GM23338 (cell line): ENCODE measurements around the gene MYH14. TPM values are rescaled to one million over a fixed set of nuclear protein-coding genes. Genes with fewer than 3 reads are reported as not detected.

Experiments used
- ATAC-seq: fragments of 200-7000 bp; cut with Tn5 transposase; 3 replicates; pipeline ENCODE4 v1.9.1; 2020
- DNase-seq: peaks from one replicate; pipeline ENCODE4 v3.0.0-alpha.2; 2015; ENCODE audit warnings: low spot score
- H2AFZ ChIP-seq: fragments of 200-600 bp; sonication (generic); 2 replicates; pipeline ENCODE4 v1.8.0; 2016; ENCODE audit warnings: antibody characterized with exemption, mild to moderate bottlenecking, moderate library complexity
- H3F3A ChIP-seq: fragments of 200-600 bp; sonication (generic); replicated peaks from 2 replicates; pipeline ENCODE4 v1.8.0; 2017; ENCODE audit warnings: antibody characterized with exemption, mixed run types, low read depth
- H3K27ac ChIP-seq: fragments of 200-600 bp; sonication (generic); 2 replicates; pipeline ENCODE4 v1.6.1; 2016; ENCODE audit warnings: low read depth
- H3K27me3 ChIP-seq: fragments of 200-600 bp; sonication (generic); 2 replicates; pipeline ENCODE4 v1.8.0; 2016; ENCODE audit warnings: mild to moderate bottlenecking, mixed run types, moderate library complexity; ENCODE audit not compliant: insufficient read depth
- H3K36me3 ChIP-seq: fragments of 200-600 bp; sonication (generic); 2 replicates; pipeline ENCODE4 v1.8.0; 2016; ENCODE audit warnings: mild to moderate bottlenecking; ENCODE audit not compliant: insufficient read depth
- H3K4me1 ChIP-seq: fragments of 200-600 bp; sonication (generic); 2 replicates; pipeline ENCODE4 v1.8.0; 2016; ENCODE audit warnings: mild to moderate bottlenecking, moderate library complexity; ENCODE audit not compliant: insufficient read depth
- H3K4me2 ChIP-seq: fragments of 200-600 bp; sonication (generic); 2 replicates; pipeline ENCODE4 v1.7.1; 2017; ENCODE audit warnings: mixed run types
- H3K4me3 ChIP-seq: fragments of 200-600 bp; sonication (generic); 2 replicates; pipeline ENCODE4 v1.6.1; 2016; ENCODE audit warnings: mixed run types
- H3K79me2 ChIP-seq: fragments of 200-600 bp; sonication (generic); replicated peaks from 2 replicates; pipeline ENCODE4 v1.8.0; 2017; ENCODE audit warnings: mild to moderate bottlenecking; ENCODE audit not compliant: insufficient read depth
- H3K9me2 ChIP-seq: fragments of 200-600 bp; sonication (generic); 2 replicates; pipeline ENCODE4 v1.8.0; 2017; ENCODE audit not compliant: insufficient read depth
- H4K20me1 ChIP-seq: fragments of 200-600 bp; sonication (generic); replicated peaks from 2 replicates; pipeline ENCODE4 v1.8.0; 2017; ENCODE audit warnings: mild to moderate bottlenecking; ENCODE audit not compliant: insufficient read depth
- H3K27ac Mint-ChIP-seq: 2 replicates; pipeline ENCODE4 v1.8.0; 2020; ENCODE audit warnings: inconsistent platforms, mild to moderate bottlenecking, moderate library complexity, mixed read lengths
- H3K27me3 Mint-ChIP-seq: 3 replicates; pipeline ENCODE4 v1.8.0; 2022; ENCODE audit warnings: low read depth, mild to moderate bottlenecking, moderate library complexity, mixed read lengths, inconsistent platforms; ENCODE audit not compliant: insufficient read depth, poor library complexity
- H3K36me3 Mint-ChIP-seq: 3 replicates; pipeline ENCODE4 v1.8.0; 2021; ENCODE audit warnings: low read depth, mild to moderate bottlenecking, inconsistent platforms, moderate library complexity, mixed read lengths
- H3K4me1 Mint-ChIP-seq: 3 replicates; pipeline ENCODE4 v1.8.0; 2020; ENCODE audit warnings: mild to moderate bottlenecking, inconsistent platforms, mixed read lengths
- H3K4me3 Mint-ChIP-seq: 3 replicates; pipeline ENCODE4 v1.8.0; 2021; ENCODE audit warnings: moderate library complexity, mild to moderate bottlenecking, inconsistent platforms, mixed read lengths
- H3K9me3 Mint-ChIP-seq: 3 replicates; pipeline ENCODE4 v1.8.0; 2020; ENCODE audit warnings: moderate library complexity, mild to moderate bottlenecking, inconsistent platforms, mixed read lengths
- CTCF ChIP-seq, 2 experiments: fragments of 200-600 bp in 1 of 2; sonication (generic) in 1 of 2; conservative IDR thresholded peaks; 2 replicates each; pipeline versions ENCODE4 v1.5.1 to v1.6.1; 2016 to 2017; ENCODE audit warnings: antibody characterized with exemption in 2 of 2, low read depth in 2 of 2, mild to moderate bottlenecking in 2 of 2, moderate library complexity in 1 of 2
- ETS1 ChIP-seq: IDR thresholded peaks from 2 replicates; pipeline ENCODE4 v1.6.1; 2016; ENCODE audit warnings: antibody characterized with exemption
- EZH2 ChIP-seq: fragments of 200-600 bp; sonication (generic); IDR thresholded peaks from one replicate; pipeline ENCODE4 v1.8.0; 2017; ENCODE audit warnings: antibody characterized with exemption, mild to moderate bottlenecking, low read depth; ENCODE audit not compliant: unreplicated experiment
- JUNB ChIP-seq: IDR thresholded peaks from one replicate; pipeline ENCODE4 v1.6.1; 2016; ENCODE audit warnings: antibody characterized with exemption; ENCODE audit not compliant: unreplicated experiment
- NANOG ChIP-seq: IDR thresholded peaks from 2 replicates; pipeline ENCODE4 v1.6.1; 2016; ENCODE audit warnings: antibody characterized with exemption, borderline replicate concordance
- REST ChIP-seq: IDR thresholded peaks from one replicate; pipeline ENCODE4 v1.6.1; 2018; ENCODE audit warnings: antibody characterized with exemption; ENCODE audit not compliant: unreplicated experiment
- STAT1 ChIP-seq: IDR thresholded peaks from one replicate; pipeline ENCODE4 v1.6.1; 2016; ENCODE audit warnings: antibody characterized with exemption; ENCODE audit not compliant: unreplicated experiment
- ZNF114 ChIP-seq: fragments of 250-450 bp; sonication (Bioruptor Pico); IDR thresholded peaks from 2 replicates; pipeline ENCODE4 v1.5.0; 2020; ENCODE audit warnings: mild to moderate bottlenecking, moderate library complexity
- ZNF331 ChIP-seq: fragments of 250-450 bp; sonication (Bioruptor Pico); IDR thresholded peaks from 2 replicates; pipeline ENCODE4 v1.5.0; 2020; ENCODE audit warnings: low read depth, mild to moderate bottlenecking, moderate library complexity
- ZNF462 ChIP-seq: fragments of 250-450 bp; sonication (Bioruptor Pico); IDR thresholded peaks from 2 replicates; pipeline ENCODE4 v1.5.0; 2020; ENCODE audit warnings: mild to moderate bottlenecking, moderate library complexity
- polyA plus RNA-seq: library from polyadenylated mRNA; unstranded; fragments of >200 nt; fragmentation: Nextera tagmentation; extraction: Ambion mirVana; gene quantifications from 2 replicates; pipeline ENCODE4 v1.2.1, GENCODE V29; 2016
- total RNA-seq: library from RNA; depleted of rRNA; stranded (reverse); fragments of >200 nt; shearing (Covaris generic); gene quantifications from 2 replicates; pipeline ENCODE4 v1.2.3, GENCODE V29; 2014

MYH14 gene
- total and polyA plus RNA-seq, 2 experiments from 2014 or later: 25.5 to 27.5 TPM

GRCh38 chr19:50290011-50290410 lies 86.6 kb downstream of the MYH14 start:
- H3K4me3 Mint-ChIP-seq: no peak overlapping the region
- no peak overlapping the region for H2AFZ ChIP-seq
- TF ChIP-seq JUNB (no peak), CTCF (conservative IDR thresholded peaks at IDR 0.05; ENCODE audit: low read depth in 2 of 2) (peak; percentile 22 to 53; a peak in 2 of 4 replicates)
- H3K4me1 ChIP-seq: peaks cover 3% of the 10 kb centered on the region
- H3K27ac Mint-ChIP-seq: no peak overlapping the region
- H3K79me2 ChIP-seq: no peaks in the 10 kb centered on the region
- H3K4me1 Mint-ChIP-seq: no peaks in the 10 kb centered on the region
- H3K9me3 Mint-ChIP-seq: peaks cover 100% of the 10 kb centered on the region
- H3F3A ChIP-seq: peaks cover 4% of the 10 kb centered on the region; the same call in 1 of the 2 replicates
- H3K27ac ChIP-seq: no peak overlapping the region
- H3K4me3 ChIP-seq: no peak overlapping the region
- peaks cover 8% of the 10 kb centered on the region for H3K36me3 ChIP-seq
- H3K36me3 Mint-ChIP-seq: peaks cover 45% of the 10 kb centered on the region
- H4K20me1 ChIP-seq: no peaks in the 10 kb centered on the region
- H3K27me3 ChIP-seq: no peaks in the 10 kb centered on the region
- no peak overlapping the region for H3K4me2 ChIP-seq
- H3K9me2 ChIP-seq: no peaks in the 10 kb centered on the region
- ATAC-seq (no peak), DNase-seq (peak; percentile 70)
- H3K27me3 Mint-ChIP-seq: peaks cover 18% of the 10 kb centered on the region

- no peak overlapping the region for H3K4me2 ChIP-seq
- no peak for DNase-seq
- H4K20me1 ChIP-seq: no peaks in the 10 kb centered on the region
- no peaks in the 10 kb centered on the region for H3K4me1 Mint-ChIP-seq
- no peak overlapping the region for H3K4me3 ChIP-seq
- H3K27ac ChIP-seq: no peak overlapping the region
- H3K27ac Mint-ChIP-seq: no peak overlapping the region
- H2AFZ ChIP-seq: no peak overlapping the region
- H3K27me3 ChIP-seq: no peaks in the 10 kb centered on the region
- peaks cover 100% of the 10 kb centered on the region for H3K9me3 Mint-ChIP-seq
- no peak overlapping the region for H3K4me3 Mint-ChIP-seq
- no peak for ATAC-seq
- H3K36me3 Mint-ChIP-seq: peaks cover 40% of the 10 kb centered on the region
- no peaks in the 10 kb centered on the region for H3K79me2 ChIP-seq
- no peaks in the 10 kb centered on the region for H3K9me2 ChIP-seq
- peaks cover 18% of the 10 kb centered on the region for H3K27me3 Mint-ChIP-seq
- peaks cover 5% of the 10 kb centered on the region for H3K36me3 ChIP-seq
- H3K4me1 ChIP-seq: peaks cover 3% of the 10 kb centered on the region
- H3F3A ChIP-seq: peaks cover 4% of the 10 kb centered on the region; the same call in 1 of the 2 replicates
- TF ChIP-seq ZNF114 (CRISPR knock-in tag) (no peak), EZH2 (no peak), ZNF462 (CRISPR knock-in tag) (no peak), REST (no peak), NANOG (no peak), STAT1 (no peak), JUNB (no peak), ETS1 (no peak), ZNF331 (CRISPR knock-in tag) (no peak)
Measured at GRCh38 chr19:50290775-50291174, 87.4 kb downstream of the MYH14 start.
